Measurements from ENCODE around the gene INSYN1. TPM values are rescaled to one million over a fixed set of nuclear protein-coding genes. Genes with fewer than 3 reads are reported as not detected.
"Not testable (repeated sequence)": the region's sequence is repeated elsewhere in the genome, so short reads cannot be mapped to it uniquely, and the experiment has no call there.

Gene INSYN1
- total RNA-seq, 5 donors from 2014 or later (not counting 1 experiment from before 2014, with no cell fraction given), result not detected

DNA sequence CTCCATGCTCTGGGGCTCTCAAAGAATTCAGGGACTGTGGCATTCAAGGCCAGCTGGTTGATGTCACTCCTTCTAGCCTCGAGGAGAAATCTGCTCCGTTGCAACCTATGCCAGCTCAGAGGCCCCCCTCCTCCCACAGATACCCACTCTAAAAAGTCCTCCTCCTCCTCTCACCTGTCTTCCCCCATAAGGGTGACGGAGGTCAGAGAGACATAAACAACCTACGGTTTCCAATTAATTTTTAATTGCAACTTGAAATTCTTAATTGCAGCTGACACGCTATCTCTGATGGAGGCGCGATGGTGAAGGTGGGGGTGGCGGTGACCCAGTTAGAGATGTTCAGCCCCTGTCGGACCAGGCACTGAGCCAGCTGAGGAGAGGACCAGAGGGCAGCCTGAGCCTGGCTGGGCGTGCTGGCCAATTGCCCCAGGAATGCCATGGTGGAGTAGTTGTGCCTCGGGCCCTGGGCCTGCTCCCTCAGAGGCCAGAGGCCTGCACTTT is 43.2 kb upstream of the INSYN1 start:
- Mint-ChIP-seq H3K4me3 (no peak overlapping the region), H3K36me3 (no peaks in the 10 kb centered on the region), H3K27me3 (peaks cover 0 to 2% of the 10 kb centered on the region in 2 donors), H3K27ac (no peak overlapping the region), H3K4me1 (no peaks in the 10 kb centered on the region), H3K9me3 (no peaks in the 10 kb centered on the region)
- Histone ChIP-seq H3K4me3 (ENCODE audit: control insufficient read depth in 1 of 2, extremely low read depth in 1 of 2, low read length in 1 of 2) (no peak overlapping the region), H3K4me1 (ENCODE audit: control insufficient read depth in 1 of 2, extremely low read depth in 1 of 2, insufficient read depth in 2 of 2, low read length in 2 of 2) (no peaks in the 10 kb centered on the region), H3K27ac (ENCODE audit: low read length) (no peak overlapping the region), H3K27me3 (replicated peaks in 1 of 2; ENCODE audit: control insufficient read depth in 2 of 2, extremely low read depth in 1 of 2, insufficient read depth in 2 of 2, low read length in 1 of 2) (peaks cover 0 to 5% of the 10 kb centered on the region in 2 experiments), H3K36me3 (ENCODE audit: control insufficient read depth in 2 of 2, extremely low read depth in 1 of 2, insufficient read depth in 1 of 2, low read length in 1 of 2) (no peaks in the 10 kb centered on the region), H3K9me3 (no peaks in the 10 kb centered on the region)
- ATAC-seq (replicated peaks in 1 of 4) (no peak), DNase-seq (no peak)
- ChIA-PET POLR2A (no interaction called here), CTCF (no interaction called here)
- WGBS (ENCODE audit: insufficient coverage), result 79% methylated on average over 10 of the region's 11 CpGs

DNA sequence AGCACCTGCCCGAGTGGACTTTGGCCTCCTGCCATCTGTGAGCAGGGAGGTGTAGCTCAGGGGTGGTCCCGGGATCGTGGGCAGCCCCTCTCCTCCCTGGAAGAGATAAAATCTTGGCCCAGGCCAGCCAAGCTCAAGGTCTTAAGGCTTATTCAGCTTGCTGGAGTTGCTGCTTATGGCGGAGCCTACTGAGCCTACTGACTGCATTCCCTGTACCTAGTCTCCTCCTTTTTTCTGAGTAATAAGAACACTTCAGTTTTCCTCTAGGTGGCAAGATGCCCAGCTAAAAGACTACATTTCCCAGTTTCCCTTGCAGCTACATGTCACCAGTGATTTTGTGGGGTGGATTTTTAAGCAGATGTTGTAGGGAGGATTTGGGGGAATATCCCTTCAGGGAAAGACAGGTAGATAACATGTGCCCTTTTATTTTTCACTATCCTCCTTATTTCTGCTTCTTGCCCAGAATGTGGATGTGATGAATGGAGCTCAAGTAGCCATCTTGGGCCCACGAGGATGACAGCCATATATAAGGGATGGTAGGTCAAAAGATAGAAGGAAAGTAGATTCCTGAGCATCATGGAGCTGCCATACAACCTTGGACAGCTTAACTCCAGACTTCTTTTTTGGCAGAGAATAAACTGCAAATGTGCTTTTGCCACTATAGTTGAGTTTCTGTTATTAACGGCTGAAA is 41.4 kb upstream of the INSYN1 start:
- Mint-ChIP-seq H3K36me3 (no peaks in the 10 kb centered on the region), H3K27me3 (peaks cover 0 to 2% of the 10 kb centered on the region in 2 donors), H3K27ac (no peak overlapping the region), H3K9me3 (no peaks in the 10 kb centered on the region), H3K4me1 (no peaks in the 10 kb centered on the region), H3K4me3 (no peak overlapping the region)
- Histone ChIP-seq H3K36me3 (ENCODE audit: control insufficient read depth in 2 of 2, extremely low read depth in 1 of 2, insufficient read depth in 1 of 2, low read length in 1 of 2) (no peaks in the 10 kb centered on the region), H3K27me3 (replicated peaks in 1 of 2; ENCODE audit: control insufficient read depth in 2 of 2, extremely low read depth in 1 of 2, insufficient read depth in 2 of 2, low read length in 1 of 2) (peaks cover 0 to 5% of the 10 kb centered on the region in 2 experiments), H3K9me3 (no peaks in the 10 kb centered on the region), H3K4me3 (ENCODE audit: control insufficient read depth in 1 of 2, extremely low read depth in 1 of 2, low read length in 1 of 2) (no peak overlapping the region), H3K27ac (ENCODE audit: low read length) (no peak overlapping the region), H3K4me1 (ENCODE audit: control insufficient read depth in 1 of 2, extremely low read depth in 1 of 2, insufficient read depth in 2 of 2, low read length in 2 of 2) (no peaks in the 10 kb centered on the region)
- ChIA-PET POLR2A (no interaction called here), CTCF (no interaction called here)
- 71% methylated on average over 2 of the region's 6 CpGs for WGBS (ENCODE audit: insufficient coverage)
- ATAC-seq (replicated peaks in 1 of 4) (no peak), DNase-seq (no peak)

DNA sequence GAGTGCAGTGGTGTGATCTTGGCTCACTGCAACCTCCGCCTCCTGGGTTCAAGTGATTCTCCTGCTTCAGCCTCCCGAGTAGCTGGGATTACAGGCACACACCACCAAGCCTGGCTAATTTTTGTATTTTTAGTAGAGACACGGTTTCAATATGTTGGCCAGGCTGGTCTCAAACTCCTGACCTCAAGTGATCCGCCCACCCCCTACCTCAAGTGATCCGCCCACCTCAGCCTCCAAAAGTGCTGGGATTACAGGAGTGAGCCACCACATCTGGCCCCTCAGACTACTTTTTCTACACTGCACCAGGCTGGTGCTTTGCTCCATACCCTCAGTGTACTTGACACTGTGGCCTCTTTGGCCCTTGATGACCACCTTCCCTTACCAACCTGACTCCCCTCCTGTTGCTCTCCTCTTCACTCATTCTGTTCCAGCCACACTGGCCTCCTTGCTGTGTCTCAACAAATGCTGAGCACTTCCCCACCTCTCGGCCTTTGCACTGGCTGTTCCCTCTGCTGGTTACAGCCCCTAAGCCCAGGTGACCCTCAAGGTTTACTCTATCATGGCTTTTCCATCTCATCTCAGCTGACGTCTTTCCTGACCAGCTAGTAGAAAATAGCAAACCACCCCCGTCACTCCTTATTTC is 39.9 kb upstream of the INSYN1 start:
- H3K27ac Mint-ChIP-seq; H3K27ac ChIP-seq (ENCODE audit: low read length); CTCF ChIA-PET; H3K4me1 Mint-ChIP-seq; H3K9me3 Mint-ChIP-seq; H3K9me3 ChIP-seq; H3K4me3 ChIP-seq (ENCODE audit: control insufficient read depth in 1 of 2, extremely low read depth in 1 of 2, low read length in 1 of 2); H3K4me1 ChIP-seq (ENCODE audit: control insufficient read depth in 1 of 2, extremely low read depth in 1 of 2, insufficient read depth in 2 of 2, low read length in 2 of 2); H3K36me3 ChIP-seq (ENCODE audit: control insufficient read depth in 2 of 2, extremely low read depth in 1 of 2, insufficient read depth in 1 of 2, low read length in 1 of 2); DNase-seq; H3K27me3 Mint-ChIP-seq; H3K36me3 Mint-ChIP-seq; ATAC-seq (replicated peaks in 1 of 4); POLR2A ChIA-PET; H3K27me3 ChIP-seq (replicated peaks in 1 of 2; ENCODE audit: control insufficient read depth in 2 of 2, extremely low read depth in 1 of 2, insufficient read depth in 2 of 2, low read length in 1 of 2); H3K4me3 Mint-ChIP-seq: not testable (repeated sequence)
- WGBS (ENCODE audit: insufficient coverage), result 88% methylated on average over 5 of the region's 8 CpGs

DNA sequence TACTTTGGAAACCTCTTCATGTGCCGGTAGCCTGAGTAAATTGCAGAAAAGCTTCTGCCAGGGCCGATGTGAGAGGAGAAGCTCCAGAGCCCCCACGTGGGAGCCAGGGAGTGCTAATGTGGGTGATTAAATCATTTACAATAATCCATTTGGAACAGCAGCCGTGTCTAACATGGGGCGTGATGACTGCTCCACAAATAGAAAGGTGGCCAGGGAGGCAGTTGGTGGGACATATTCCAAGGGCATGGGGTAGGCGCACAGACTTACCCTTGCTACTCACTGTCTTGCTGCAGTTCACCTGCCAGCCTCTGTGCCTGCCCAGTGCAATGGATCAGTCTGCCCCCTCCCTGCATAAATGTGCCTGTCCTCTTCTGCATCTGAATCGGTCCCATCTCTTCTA is 39.3 kb upstream of the INSYN1 start:
- 66% methylated on average over 3 of the region's 7 CpGs for WGBS (ENCODE audit: insufficient coverage)
- Histone ChIP-seq H3K36me3 (ENCODE audit: control insufficient read depth in 2 of 2, extremely low read depth in 1 of 2, insufficient read depth in 1 of 2, low read length in 1 of 2) (no peaks in the 10 kb centered on the region), H3K9me3 (no peaks in the 10 kb centered on the region), H3K27ac (ENCODE audit: low read length) (no peak overlapping the region), H3K27me3 (replicated peaks in 1 of 2; ENCODE audit: control insufficient read depth in 2 of 2, extremely low read depth in 1 of 2, insufficient read depth in 2 of 2, low read length in 1 of 2) (peaks cover 0 to 6% of the 10 kb centered on the region in 2 experiments), H3K4me1 (ENCODE audit: control insufficient read depth in 1 of 2, extremely low read depth in 1 of 2, insufficient read depth in 2 of 2, low read length in 2 of 2) (no peaks in the 10 kb centered on the region), H3K4me3 (ENCODE audit: control insufficient read depth in 1 of 2, extremely low read depth in 1 of 2, low read length in 1 of 2) (no peak overlapping the region)
- ChIA-PET POLR2A (no interaction called here), CTCF (no interaction called here)
- no peak for DNase-seq
- Mint-ChIP-seq H3K27me3 (peaks cover 0 to 2% of the 10 kb centered on the region in 2 donors), H3K9me3 (no peaks in the 10 kb centered on the region), H3K4me1 (no peaks in the 10 kb centered on the region), H3K36me3 (no peaks in the 10 kb centered on the region), H3K4me3 (no peak overlapping the region), H3K27ac (no peak overlapping the region)
- ATAC-seq (replicated peaks in 1 of 4), result no peak

DNA sequence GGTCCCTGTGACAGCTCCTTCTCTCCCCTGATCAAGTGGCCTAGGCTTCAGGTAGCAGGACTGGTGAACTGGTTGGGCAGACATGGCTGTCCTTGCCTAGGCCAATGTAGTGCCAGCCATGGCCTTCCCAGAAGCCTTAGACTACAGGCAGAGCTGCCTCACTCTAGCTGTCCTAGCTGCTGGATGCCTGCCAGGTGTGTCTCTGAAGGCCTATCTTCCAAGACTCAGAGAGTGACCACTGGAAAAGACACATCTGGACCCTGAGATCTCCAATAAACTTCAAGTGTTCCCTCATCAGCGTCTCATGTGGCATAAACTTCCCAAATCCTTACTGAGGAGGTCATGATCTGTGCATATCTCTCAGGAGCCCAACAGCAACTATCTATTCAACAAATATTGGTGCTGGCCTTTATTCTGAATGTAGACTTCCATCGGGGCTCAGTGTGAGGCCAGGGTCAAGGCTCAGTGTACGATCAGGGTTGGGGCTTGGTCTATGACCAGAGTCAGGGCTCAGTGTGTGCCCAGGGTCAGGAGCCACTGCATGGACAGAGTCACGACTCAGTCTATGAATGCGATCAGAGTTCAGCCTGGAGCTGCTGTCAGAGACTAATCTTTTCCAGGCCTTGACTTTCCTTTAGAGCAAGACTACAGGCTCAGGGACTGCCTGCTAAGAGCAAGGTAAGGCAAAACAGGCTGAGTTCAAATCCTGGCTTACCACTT is 36.5 kb upstream of the INSYN1 start:
- no peaks in the 10 kb centered on the region for H3K9me3 ChIP-seq
- no peaks in the 10 kb centered on the region for H3K36me3 ChIP-seq (ENCODE audit: control insufficient read depth in 2 of 2, extremely low read depth in 1 of 2, insufficient read depth in 1 of 2, low read length in 1 of 2)
- H3K4me3 Mint-ChIP-seq, result no peak overlapping the region
- H3K4me3 ChIP-seq (ENCODE audit: control insufficient read depth in 1 of 2, extremely low read depth in 1 of 2, low read length in 1 of 2), result no peak overlapping the region
- ATAC-seq (replicated peaks in 1 of 4) (no peak), DNase-seq (no peak)
- WGBS (ENCODE audit: insufficient coverage), result 80% methylated on average over 5 of the region's 5 CpGs
- no peaks in the 10 kb centered on the region for H3K9me3 Mint-ChIP-seq
- CTCF ChIA-PET, result no interaction called here
- no peak overlapping the region for H3K27ac Mint-ChIP-seq
- H3K27me3 ChIP-seq (replicated peaks in 1 of 2; ENCODE audit: control insufficient read depth in 2 of 2, extremely low read depth in 1 of 2, insufficient read depth in 2 of 2, low read length in 1 of 2), result peaks cover 0 to 10% of the 10 kb centered on the region in 2 experiments
- POLR2A ChIA-PET, result no interaction called here
- H3K4me1 Mint-ChIP-seq, result no peaks in the 10 kb centered on the region
- H3K27me3 Mint-ChIP-seq, result peaks cover 0 to 2% of the 10 kb centered on the region in 2 donors
- H3K27ac ChIP-seq (ENCODE audit: low read length), result no peak overlapping the region
- H3K4me1 ChIP-seq (ENCODE audit: control insufficient read depth in 1 of 2, extremely low read depth in 1 of 2, insufficient read depth in 2 of 2, low read length in 2 of 2), result no peaks in the 10 kb centered on the region
- H3K36me3 Mint-ChIP-seq, result no peaks in the 10 kb centered on the region

DNA sequence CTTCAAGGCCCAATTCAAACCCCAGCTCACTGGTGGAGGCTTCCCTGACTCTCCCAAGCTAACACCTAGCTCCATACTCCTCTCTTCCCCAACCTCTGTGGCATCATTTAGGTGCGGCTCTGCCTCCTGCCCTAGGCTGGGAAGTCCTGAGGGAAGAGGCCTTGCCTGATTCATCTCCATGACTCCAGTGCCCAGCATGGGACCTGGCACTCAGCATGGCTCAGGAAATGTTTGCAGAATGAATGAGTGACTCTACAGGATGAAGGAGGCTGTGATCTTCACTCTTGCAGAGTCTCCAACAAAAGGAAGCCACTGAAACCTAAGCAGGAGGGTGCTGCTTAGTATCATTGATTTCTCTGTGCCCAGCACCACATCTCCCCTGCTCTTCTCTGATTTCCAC is 34.5 kb upstream of the INSYN1 start:
- no peaks in the 10 kb centered on the region for H3K9me3 Mint-ChIP-seq
- no peaks in the 10 kb centered on the region for H3K27me3 Mint-ChIP-seq
- H3K4me1 ChIP-seq (ENCODE audit: control insufficient read depth in 1 of 2, extremely low read depth in 1 of 2, insufficient read depth in 2 of 2, low read length in 2 of 2), result no peaks in the 10 kb centered on the region
- H3K36me3 Mint-ChIP-seq, result no peaks in the 10 kb centered on the region
- ATAC-seq (replicated peaks in 1 of 4) (no peak), DNase-seq (no peak)
- H3K27ac Mint-ChIP-seq, result no peak overlapping the region
- H3K4me3 ChIP-seq (ENCODE audit: control insufficient read depth in 1 of 2, extremely low read depth in 1 of 2, low read length in 1 of 2), result no peak overlapping the region
- H3K27ac ChIP-seq (ENCODE audit: low read length), result no peak overlapping the region
- whole genome bisulfite sequencing (ENCODE audit: insufficient coverage), result no CpG with 5 or more reads among the region's 1 CpG
- H3K27me3 ChIP-seq (replicated peaks in 1 of 2; ENCODE audit: control insufficient read depth in 2 of 2, extremely low read depth in 1 of 2, insufficient read depth in 2 of 2, low read length in 1 of 2), result peaks cover 0 to 14% of the 10 kb centered on the region in 2 experiments
- no peaks in the 10 kb centered on the region for H3K4me1 Mint-ChIP-seq
- H3K9me3 ChIP-seq, result no peaks in the 10 kb centered on the region
- H3K36me3 ChIP-seq (ENCODE audit: control insufficient read depth in 2 of 2, extremely low read depth in 1 of 2, insufficient read depth in 1 of 2, low read length in 1 of 2), result no peaks in the 10 kb centered on the region
- CTCF ChIA-PET, result interaction anchor here in 1 of 2 donors (0.6 kb wide), 1 partner anchor 30 kb away, joined by 3 read pairs; no protein-coding TSS in a partner anchor
- no peak overlapping the region for H3K4me3 Mint-ChIP-seq
- POLR2A ChIA-PET, result no interaction called here
